ENCODE results near the gene AFF3. TPM values are rescaled to one million over a fixed set of nuclear protein-coding genes. Genes with fewer than 3 reads are reported as not detected.

The AFF3 gene
- total and polyA plus RNA-seq, 4 donors, result 4.2 to 90.9 (median 14.6) TPM

- H3K9ac ChIP-seq (ENCODE audit: insufficient read depth in 1 of 2, low read length in 2 of 2), result no peak overlapping the region
- TF ChIP-seq CTCF (IDR thresholded peaks at IDR 0.05; ENCODE audit: control extremely low read depth, extremely low read depth), result no peak
- H3K27ac ChIP-seq (ENCODE audit: low read depth in 1 of 2, low read length in 1 of 2), result no peak overlapping the region
- no peaks in the 10 kb centered on the region for H3K36me3 ChIP-seq (ENCODE audit: control insufficient read depth in 4 of 4, insufficient read depth in 4 of 4, low read length in 4 of 4)
- no peaks in the 10 kb centered on the region for H3K9me3 ChIP-seq (ENCODE audit: control insufficient read depth in 4 of 4, insufficient read depth in 3 of 4, low read length in 3 of 4)
- WGBS, 2 donors, result 90 to 94% methylated on average over 2 of the region's 2 CpGs
- no peak overlapping the region for H3K4me3 ChIP-seq
- DNase-seq (no peak), ATAC-seq (ENCODE audit: insufficient read depth, low FRiP score) (no peak)
- H3K27me3 ChIP-seq (ENCODE audit: control insufficient read depth in 3 of 3, insufficient read depth in 3 of 3, low read length in 2 of 3), result no peaks in the 10 kb centered on the region
- peaks cover 0 to 9% (median 0%) of the 10 kb centered on the region in 5 donors for H3K4me1 ChIP-seq (ENCODE audit: control insufficient read depth in 5 of 5, insufficient read depth in 5 of 5, low read length in 5 of 5)
Observed at GRCh38 chr2:99496021-99496420, 646.4 kb downstream of the AFF3 start.

Other genes with a start within 250 kb of the AFF3 start
- 1 to 10 TPM; 4.4 to 5.2 TPM for gene LONRF2, start 179.9 kb upstream of the AFF3 start, total RNA-seq
- under 1 TPM; 0.38 to 0.71 TPM for gene LONRF2, start 179.9 kb upstream of the AFF3 start, polyA plus RNA-seq

Measured in lung (tissue), 12 donors.